Mammary epithelial cell (primary cell): ENCODE results near the gene MCAM.

ENCODE experiments used
- CTCF ChIP-seq, 2 donors: IDR thresholded peaks in 1 of 2; conservative IDR thresholded peaks in 1 of 2; 2 replicates each; pipeline ENCODE4 v1.5.1; 2011 to 2012; ENCODE audit warnings: inconsistent platforms in 2 of 2, low read length in 2 of 2, mild to moderate bottlenecking in 2 of 2, control low read depth in 1 of 2, low read depth in 1 of 2; ENCODE audit not compliant: insufficient read depth in 1 of 2; ENCODE audit errors: extremely low read depth in 1 of 2
- EZH2 ChIP-seq: IDR thresholded peaks from 2 replicates; pipeline ENCODE4 v1.6.1; 2012; ENCODE audit warnings: low read length, inconsistent platforms, borderline replicate concordance

GRCh38 chr11:119335655-119336543 is 19.0 kb upstream of the MCAM start:
- no peak for TF ChIP-seq CTCF (conservative IDR thresholded peaks at IDR 0.05 in 1 of 2, IDR thresholded peaks at IDR 0.05 in 1 of 2; ENCODE audit: extremely low read depth in 1 of 2, insufficient read depth in 1 of 2, low read depth in 1 of 2, low read length in 2 of 2)
- no peak for TF ChIP-seq EZH2
